ENCODE data around the gene HPSE2.

The HPSE2 gene

GRCh38 chr10:98713586-98713985 is 522.1 kb downstream of the HPSE2 start:
- DNase-seq (ENCODE audit: insufficient read length, low spot score), result no peak
- FAIRE-seq, result no peak

- FAIRE-seq (no peak), DNase-seq (ENCODE audit: insufficient read length, low spot score) (no peak)
These were observed 539.1 kb downstream of the HPSE2 start for GRCh38 chr10:98696516-98696915.

- no peak for FAIRE-seq
- DNase-seq (ENCODE audit: insufficient read length, low spot score), result no peak
These were observed 540.8 kb downstream of the HPSE2 start for GRCh38 chr10:98694883-98695282.

- FAIRE-seq (no peak), DNase-seq (ENCODE audit: insufficient read length, low spot score) (no peak)
These were observed 541.6 kb downstream of the HPSE2 start for GRCh38 chr10:98694014-98694413.

- DNase-seq (ENCODE audit: insufficient read length, low spot score) (no peak), FAIRE-seq (no peak)
These were observed 548.0 kb downstream of the HPSE2 start for GRCh38 chr10:98687685-98688084.

- FAIRE-seq (no peak), DNase-seq (ENCODE audit: insufficient read length, low spot score) (no peak)
These were observed 551.4 kb downstream of the HPSE2 start for GRCh38 chr10:98684019-98684899.

- DNase-seq (ENCODE audit: insufficient read length, low spot score) (no peak), FAIRE-seq (no peak)
These were observed 558.8 kb downstream of the HPSE2 start for GRCh38 chr10:98676895-98677294.

- FAIRE-seq (no peak), DNase-seq (ENCODE audit: insufficient read length, low spot score) (no peak)
These were observed 559.8 kb downstream of the HPSE2 start for GRCh38 chr10:98675902-98676301.

DNA sequence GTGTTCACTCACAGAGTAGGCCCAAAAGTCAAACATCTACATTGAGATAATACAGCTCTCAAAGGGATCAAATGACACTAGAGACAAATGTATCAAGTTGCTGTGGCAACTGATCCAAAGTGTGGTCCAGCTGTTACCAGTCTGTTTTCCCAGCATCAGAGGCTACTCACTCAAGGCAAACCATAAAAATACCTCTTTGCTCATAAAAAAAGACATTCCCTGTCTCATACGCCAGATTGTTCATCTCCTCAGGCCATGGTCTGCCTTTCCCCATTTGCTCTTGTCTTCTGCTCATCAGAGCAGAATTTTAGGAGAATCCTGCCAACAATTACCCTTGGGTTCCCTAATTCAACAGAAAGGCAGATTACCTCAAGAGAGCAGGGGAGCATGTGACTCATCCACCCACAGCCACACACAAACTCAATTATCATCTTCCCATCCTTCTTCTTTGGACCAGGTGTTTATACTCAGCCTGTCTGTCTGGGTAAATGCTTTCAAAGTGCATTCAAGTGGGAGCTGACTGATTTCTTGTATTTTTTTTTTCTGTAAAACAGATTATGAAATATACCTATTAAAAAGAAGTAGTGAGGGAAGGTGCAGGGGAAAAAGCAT is 562.4 kb downstream of the HPSE2 start:
- FAIRE-seq (no peak), DNase-seq (ENCODE audit: insufficient read length, low spot score) (no peak)

DNA sequence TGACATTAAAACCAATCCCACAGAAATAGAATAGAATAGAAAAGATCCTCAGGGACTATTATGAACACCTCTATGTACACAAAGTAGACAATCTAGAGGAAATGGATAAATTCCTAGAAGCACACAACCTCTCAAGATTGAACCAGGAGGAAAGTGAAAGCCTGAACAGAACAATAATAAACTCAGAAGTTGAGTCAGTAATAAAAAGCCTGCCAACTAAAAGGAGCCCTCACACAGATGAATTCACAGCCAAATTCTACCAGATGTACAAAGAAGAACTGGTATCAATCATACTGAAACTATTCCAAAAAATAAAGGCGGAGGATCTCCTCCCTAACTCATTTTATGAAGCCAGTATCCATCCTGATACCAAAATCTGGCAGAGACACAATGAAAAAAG is 568.6 kb downstream of the HPSE2 start:
- no peak for DNase-seq (ENCODE audit: insufficient read length, low spot score)
- no peak for FAIRE-seq

DNA sequence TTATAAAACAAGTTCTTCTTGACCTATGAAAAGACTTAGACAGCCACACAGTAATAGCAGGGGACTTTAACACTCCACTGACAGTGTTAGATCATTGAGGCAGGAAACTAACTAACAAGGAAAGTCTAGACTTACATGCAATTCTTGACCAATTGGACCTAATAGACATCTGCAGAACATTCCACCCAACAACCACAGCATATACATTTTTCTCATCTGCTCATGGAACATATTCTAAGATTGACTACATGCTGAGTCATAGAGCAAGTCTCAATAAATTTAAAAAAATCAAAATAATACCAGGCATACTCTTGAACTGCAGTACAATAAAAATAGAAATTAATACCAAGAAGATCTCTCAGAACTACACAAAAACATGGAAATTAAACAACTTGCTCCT is 569.4 kb downstream of the HPSE2 start:
- DNase-seq (ENCODE audit: insufficient read length, low spot score) (no peak), FAIRE-seq (no peak)

DNA sequence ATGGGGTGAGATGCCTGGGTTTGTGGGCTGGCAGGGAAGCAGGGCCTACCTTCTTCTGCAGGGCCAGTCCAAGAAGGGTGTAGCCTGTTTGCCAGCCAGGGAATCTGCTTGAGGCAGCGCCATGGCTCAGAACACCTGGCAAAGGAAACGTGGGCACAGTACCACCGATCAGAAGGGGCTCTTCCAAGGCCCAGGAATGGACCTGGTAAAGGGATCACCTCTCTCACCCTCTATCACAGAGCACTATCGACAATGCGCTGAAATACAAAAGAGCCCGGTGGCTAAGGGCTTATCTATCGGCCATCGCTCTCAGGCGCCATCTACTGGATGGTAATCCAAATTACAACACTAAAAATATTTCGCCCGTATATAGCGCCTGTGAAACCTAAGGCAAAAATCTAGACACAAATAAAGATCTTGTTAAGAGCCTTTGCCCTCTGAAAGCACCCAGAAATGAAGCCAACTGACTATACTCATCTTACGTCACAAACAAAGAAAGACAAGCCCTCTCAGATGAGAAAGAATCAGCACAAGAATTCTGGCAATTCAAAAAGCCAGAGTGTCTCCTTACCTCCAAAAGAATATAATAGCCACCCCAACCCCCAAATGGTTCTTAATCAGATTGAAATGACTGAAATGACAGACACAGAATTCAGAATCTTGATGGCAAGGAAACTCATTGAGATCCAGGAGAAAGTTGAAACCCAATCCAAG is 571.2 kb downstream of the HPSE2 start:
- DNase-seq (ENCODE audit: insufficient read length, low spot score), result peak; percentile 21
- FAIRE-seq, result peak; percentile 83

DNA sequence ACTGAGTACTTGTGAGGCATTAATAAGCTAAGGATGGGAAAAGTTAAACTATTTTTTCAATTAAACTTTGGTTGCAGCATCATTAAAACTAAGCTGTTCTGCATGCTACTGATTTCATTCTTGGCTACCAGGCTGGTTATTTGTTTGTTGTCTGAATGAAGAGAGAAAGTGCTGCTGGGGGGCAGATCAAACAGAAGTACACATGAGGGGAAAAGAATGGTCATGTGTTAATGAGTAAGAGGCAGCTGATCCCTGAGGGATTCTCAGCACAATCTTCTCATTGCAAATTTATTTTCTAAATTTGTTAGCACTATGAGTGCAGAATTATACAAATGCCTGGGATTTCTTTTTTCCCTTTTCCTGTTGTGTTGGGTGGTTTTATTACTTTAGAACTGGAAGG is 575.7 kb downstream of the HPSE2 start:
- FAIRE-seq, result no peak
- DNase-seq (ENCODE audit: insufficient read length, low spot score), result no peak

DNA sequence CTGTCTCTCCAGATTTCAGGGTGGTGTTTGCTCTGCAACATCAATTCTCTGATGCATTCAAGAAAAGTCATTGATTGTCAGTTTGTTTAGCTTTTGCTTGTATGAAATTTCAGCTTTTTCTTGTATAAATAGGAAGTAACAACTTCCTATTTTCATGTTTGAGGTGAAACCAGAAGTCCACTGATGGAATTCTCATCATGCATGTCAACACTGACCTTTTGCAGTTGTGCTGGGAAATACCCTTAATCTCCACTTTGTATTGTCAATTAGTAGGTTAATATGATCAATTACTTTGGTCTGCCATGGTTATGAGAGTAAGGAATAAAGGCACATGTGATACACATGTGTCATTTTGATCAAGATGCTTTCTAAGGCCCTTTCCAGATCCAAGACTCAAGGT is 580.2 kb downstream of the HPSE2 start:
- FAIRE-seq (no peak), DNase-seq (ENCODE audit: insufficient read length, low spot score) (no peak)

GRCh38 chr10:98649170-98649569 is 586.5 kb downstream of the HPSE2 start:
- no peak for FAIRE-seq
- no peak for DNase-seq (ENCODE audit: insufficient read length, low spot score)

DNA sequence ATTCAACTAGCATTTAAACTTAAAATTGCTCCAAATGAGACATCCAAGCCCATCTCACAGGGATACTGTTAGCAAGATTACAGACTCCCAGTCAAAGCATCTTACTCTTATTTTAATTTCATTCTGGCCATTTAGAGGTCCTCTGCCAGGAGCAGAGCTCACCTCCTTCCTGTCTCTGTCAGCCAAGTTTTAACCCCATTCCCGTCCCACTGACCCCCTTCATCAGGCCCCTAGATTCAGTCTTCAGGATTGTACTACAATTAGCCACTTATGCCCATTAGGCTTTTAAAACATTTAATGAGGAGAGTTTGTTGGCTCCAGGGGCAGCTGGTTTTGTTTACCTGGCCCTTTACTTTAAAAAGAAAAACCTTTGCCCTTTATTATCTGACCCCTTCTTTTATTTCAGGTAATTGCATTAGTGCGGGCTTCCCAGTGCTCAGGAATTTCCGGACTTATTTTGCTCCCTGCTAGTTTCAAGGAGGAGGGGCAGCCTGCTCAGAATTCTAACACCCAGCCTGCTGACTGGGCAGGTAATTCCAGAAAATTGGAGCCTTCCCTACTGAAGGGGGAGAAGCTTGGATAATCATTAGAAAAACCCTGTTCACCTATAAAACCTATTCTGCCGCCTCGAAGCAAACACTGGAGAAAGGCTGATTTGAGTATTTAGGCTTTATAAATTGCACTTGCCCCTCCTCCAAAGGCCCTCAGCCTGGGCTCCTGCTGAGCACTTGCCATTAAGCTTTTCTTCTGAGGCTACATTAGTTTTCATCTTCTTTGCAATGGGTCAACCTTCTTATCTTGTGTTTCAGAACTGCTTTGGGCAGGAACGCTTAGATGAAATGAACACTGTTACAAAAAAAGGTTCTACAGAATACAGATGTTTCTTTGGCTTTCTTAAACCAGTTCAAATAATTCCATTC is 588.4 kb downstream of the HPSE2 start:
- DNase-seq (ENCODE audit: insufficient read length, low spot score), result no peak
- FAIRE-seq, result no peak

DNA sequence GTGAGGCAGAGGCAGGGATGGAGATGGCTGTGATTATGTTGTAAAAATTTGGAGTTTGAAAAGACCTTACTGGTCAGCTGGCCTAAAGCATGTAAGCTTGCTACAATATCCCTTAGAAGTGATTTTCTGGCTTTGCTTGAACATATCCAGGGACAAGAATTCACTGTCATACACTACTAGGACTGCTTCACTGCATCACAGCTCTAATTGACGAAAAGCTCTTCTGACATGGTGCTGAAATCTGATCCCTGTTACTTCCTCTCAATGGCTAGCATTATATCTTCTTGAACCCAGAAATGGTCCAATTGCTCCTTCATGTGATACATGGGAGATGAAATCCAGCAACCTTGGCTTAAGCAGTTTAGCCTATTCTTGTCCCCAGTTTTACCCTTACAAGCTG is 591.2 kb downstream of the HPSE2 start:
- no peak for FAIRE-seq
- no peak for DNase-seq (ENCODE audit: insufficient read length, low spot score)

- no peak for FAIRE-seq
- no peak for DNase-seq (ENCODE audit: insufficient read length, low spot score)
These were observed 593.4 kb downstream of the HPSE2 start for GRCh38 chr10:98642281-98642680.

DNA sequence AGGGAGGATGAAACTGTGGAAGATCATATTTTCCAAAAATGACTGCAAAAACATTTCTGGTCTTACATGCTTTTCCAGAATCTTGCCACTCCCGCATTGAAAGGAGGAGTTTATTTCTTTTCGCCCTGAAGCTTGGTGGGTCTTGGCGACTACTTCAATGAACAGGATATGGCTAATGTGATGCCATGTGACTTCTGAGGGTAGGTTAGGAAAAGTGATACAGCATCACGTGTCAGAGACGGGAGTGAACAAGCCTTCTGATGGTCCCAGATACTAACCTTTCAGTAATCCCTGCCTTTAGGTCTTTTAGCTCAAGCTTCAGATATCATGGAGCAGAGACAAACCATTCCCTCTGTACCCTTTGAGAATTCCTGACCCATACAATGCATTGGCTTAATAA is 596.7 kb downstream of the HPSE2 start:
- FAIRE-seq (no peak), DNase-seq (ENCODE audit: insufficient read length, low spot score) (no peak)

DNA sequence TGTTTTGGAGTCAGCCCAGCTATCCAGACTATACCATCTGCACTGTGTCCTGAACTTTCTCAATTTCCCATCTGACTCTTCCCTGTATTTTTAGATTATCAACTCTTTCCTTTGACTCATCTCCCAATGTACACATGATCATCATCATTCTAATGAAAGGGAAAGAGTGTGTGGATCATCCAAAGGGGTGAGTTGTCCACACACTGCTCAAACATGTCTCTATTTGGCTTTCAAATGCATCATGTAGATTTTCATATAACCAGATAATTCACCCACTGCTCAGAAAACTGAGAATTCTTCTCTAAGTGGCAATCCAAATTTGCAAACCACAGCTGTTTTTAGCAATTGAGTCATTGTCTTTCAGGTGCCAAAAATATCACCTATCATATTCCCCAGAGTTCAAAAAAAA is 598.7 kb downstream of the HPSE2 start:
- DNase-seq (ENCODE audit: insufficient read length, low spot score), result no peak
- FAIRE-seq, result no peak
